HCT116 (cell line): Measurements from ENCODE around the gene DIS3L2. TPM values are rescaled to one million over a fixed set of nuclear protein-coding genes. Genes with fewer than 3 reads are reported as not detected.

Source experiments
- ATAC-seq: fragments of 200-7000 bp; cut with Tn5 transposase; 2 replicates; pipeline ENCODE4 v1.9.1; 2020; ENCODE audit warnings: mild to moderate bottlenecking, moderate library complexity
- BruUV-seq: library from RNA; stranded (reverse); fragments of 400-500 nt; replicated peaks from 2 replicates; lab custom pipeline; 2021; lab: Mats Ljungman, UMichigan
- CTCF ChIA-PET: fragments of 300-600 bp; sonication (Branson Sonifier 250); formaldehyde crosslinking; loops from one replicate; lab custom pipeline; 2021; ENCODE audit warnings: antibody characterized with exemption; lab: Charles Lee
- POLR2A ChIA-PET: fragments of 300-600, 350-600 bp; sonication (Branson Sonifier 250); formaldehyde crosslinking; loops from one replicate; lab custom pipeline; 2021; ENCODE audit warnings: antibody characterized with exemption; lab: Charles Lee
- RAD21 ChIA-PET, 2 experiments: fragments of 300-600 bp; sonication (Branson Sonifier 250); formaldehyde crosslinking; loops; one replicate each; lab custom pipeline; 2023; ENCODE audit warnings: low total read pairs in 2 of 2; ENCODE audit not compliant: uncharacterized antibody in 2 of 2, unreplicated experiment in 2 of 2, low non-redundant PET in 1 of 2; lab: Charles Lee
- DNase-seq: peaks from one replicate; pipeline ENCODE4 v3.0.0-alpha.2; 2010; ENCODE audit warnings: low read depth, low spot score
- H2AFZ ChIP-seq: fragments of 200-600 bp; shearing (Covaris generic), sonication (generic); 2 replicates; pipeline ENCODE4 v1.6.1; 2017; ENCODE audit warnings: low read depth, mixed run types, mixed read lengths, antibody characterized with exemption, low read length; ENCODE audit not compliant: poor library complexity, severe bottlenecking
- H3K27ac ChIP-seq: 2 replicates; pipeline ENCODE4 v1.5.1; 2012; ENCODE audit warnings: low read depth, low read length
- H3K27me3 ChIP-seq: fragments of 200-600 bp; sonication (generic); 2 replicates; pipeline ENCODE4 v1.6.1; 2016; ENCODE audit warnings: mixed run types, low read length, mixed read lengths; ENCODE audit not compliant: insufficient read depth
- H3K36me3 ChIP-seq, 2 experiments: fragments of 200-500 bp in 1 of 2; fragments of 200-600 bp in 1 of 2; sonication (Bioruptor generic) in 1 of 2; sonication (generic) in 1 of 2; 2 replicates each; pipeline versions ENCODE4 v1.5.1 to v1.6.1; 2014 to 2016; ENCODE audit warnings: low read length in 2 of 2, inconsistent platforms in 1 of 2, mixed read lengths in 1 of 2, mixed run types in 1 of 2; ENCODE audit not compliant: insufficient read depth in 2 of 2, control insufficient read depth in 1 of 2
- H3K4me1 ChIP-seq, 2 experiments: fragments of 200-600 bp in 1 of 2; sonication (generic) in 1 of 2; 2 replicates each; pipeline versions ENCODE4 v1.5.1 to v1.6.1; 2012 to 2017; ENCODE audit warnings: low read length in 2 of 2, inconsistent platforms in 1 of 2, mild to moderate bottlenecking in 1 of 2, mixed read lengths in 1 of 2, mixed run types in 1 of 2, moderate library complexity in 1 of 2; ENCODE audit not compliant: insufficient read depth in 2 of 2, control insufficient read depth in 1 of 2
- H3K4me2 ChIP-seq: fragments of 200-600 bp; sonication (generic); 2 replicates; pipeline ENCODE4 v1.6.1; 2017; ENCODE audit warnings: mixed run types, low read length, mixed read lengths
- H3K4me3 ChIP-seq, 2 experiments: fragments of 200-600 bp in 1 of 2; sonication (generic) in 1 of 2; replicated peaks in 1 of 2; 2 replicates each; pipeline ENCODE4 v1.5.1; 2011 to 2016; ENCODE audit warnings: low read length in 2 of 2, control low read depth in 1 of 2, low read depth in 1 of 2, mild to moderate bottlenecking in 1 of 2, mixed read lengths in 1 of 2, mixed run types in 1 of 2
- H3K79me2 ChIP-seq: fragments of 200-600 bp; sonication (generic); 2 replicates; pipeline ENCODE4 v1.6.1; 2017; ENCODE audit warnings: mild to moderate bottlenecking, mixed run types, low read length, moderate library complexity, mixed read lengths; ENCODE audit not compliant: insufficient read depth
- H3K9ac ChIP-seq: fragments of 200-600 bp; sonication (generic); 2 replicates; pipeline ENCODE4 v1.6.1; 2016; ENCODE audit warnings: low read length, mixed read lengths
- H3K9me2 ChIP-seq: fragments of 200-600 bp; sonication (generic), shearing (Covaris generic); 2 replicates; pipeline ENCODE4 v1.6.1; 2017; ENCODE audit warnings: mixed run types, mild to moderate bottlenecking, moderate library complexity; ENCODE audit not compliant: insufficient read depth
- H3K9me3 ChIP-seq, 2 experiments: fragments of 200-500 bp in 1 of 2; fragments of 200-600 bp in 1 of 2; sonication (Bioruptor generic) in 1 of 2; sonication (generic) in 1 of 2; 2 replicates each; pipeline ENCODE4 v1.6.1; 2014 to 2017; ENCODE audit warnings: low read length in 2 of 2, mixed read lengths in 2 of 2, inconsistent platforms in 1 of 2, low read depth in 1 of 2, mild to moderate bottlenecking in 1 of 2, mixed run types in 1 of 2, moderate library complexity in 1 of 2; ENCODE audit not compliant: control insufficient read depth in 1 of 2, insufficient read depth in 1 of 2
- H4K20me1 ChIP-seq: fragments of 200-600 bp; sonication (generic), shearing (Covaris generic); 2 replicates; pipeline ENCODE4 v1.6.1; 2017; ENCODE audit warnings: mixed run types, mild to moderate bottlenecking, moderate library complexity; ENCODE audit not compliant: insufficient read depth
- CBX3 ChIP-seq: IDR thresholded peaks from 2 replicates; pipeline ENCODE4 v1.6.1; 2012; ENCODE audit warnings: low read depth
- CEBPB ChIP-seq: IDR thresholded peaks from 2 replicates; pipeline ENCODE4 v1.6.1; 2012; ENCODE audit warnings: low read depth
- EZH2phosphoT487 ChIP-seq: fragments of 200-600 bp; IDR thresholded peaks from 2 replicates; pipeline ENCODE4 v1.6.1; 2018; ENCODE audit warnings: antibody characterized with exemption, borderline replicate concordance
- RAD21 ChIP-seq: IDR thresholded peaks from 2 replicates; pipeline ENCODE4 v1.6.1; 2012; ENCODE audit warnings: low read depth, mild to moderate bottlenecking
- SP1 ChIP-seq: IDR thresholded peaks from 2 replicates; pipeline ENCODE4 v1.6.1; 2012; ENCODE audit warnings: low read depth
- TCF7L2 ChIP-seq: IDR thresholded peaks from 2 replicates; pipeline ENCODE4 v1.7.0; 2011; ENCODE audit warnings: borderline replicate concordance, inconsistent platforms; ENCODE audit not compliant: insufficient read depth, insufficient read length; ENCODE audit errors: extremely low read depth
- YY1 ChIP-seq: IDR thresholded peaks from 2 replicates; pipeline ENCODE4 v1.6.1; 2011; ENCODE audit warnings: low read length, low read depth, moderate library complexity, mild to moderate bottlenecking; ENCODE audit not compliant: insufficient replicate concordance; ENCODE audit errors: extremely low read depth
- ZFX ChIP-seq: fragments of 450-650 bp; IDR thresholded peaks from 2 replicates; pipeline ENCODE4 v1.6.1; 2017
- intact Hi-C: fragments of 100-400 bp; cut with micrococcal nuclease; formaldehyde crosslinking; loops from 2 replicates; pipeline ENCODE4 v1.10.0; 2022
- total RNA-seq: library from RNA; stranded (reverse); gene quantifications from one replicate; pipeline ENCODE4 v1.2.1, GENCODE V29; 2021; ENCODE audit not compliant: unreplicated experiment
- TF ChIP-seq, protein P1 (sequence below): IDR thresholded peaks from 2 replicates; pipeline ENCODE4 v1.6.1; 2012
- TF ChIP-seq, protein P2 (sequence below), 3 experiments: fragments of 200-600 bp in 1 of 3; sonication (generic) in 1 of 3; IDR thresholded peaks in 2 of 3; conservative IDR thresholded peaks in 1 of 3; 2 replicates each; pipeline ENCODE4 v1.5.1; 2012 to 2017; ENCODE audit warnings: low read depth in 2 of 3, low read length in 2 of 3, antibody characterized with exemption in 1 of 3, borderline replicate concordance in 1 of 3, control low read depth in 1 of 3, mild to moderate bottlenecking in 1 of 3, mixed read lengths in 1 of 3, mixed run types in 1 of 3, moderate library complexity in 1 of 3; ENCODE audit not compliant: insufficient read depth in 1 of 3
- TF ChIP-seq, protein P3 (sequence below): IDR thresholded peaks from 2 replicates; pipeline ENCODE4 v1.6.1; 2012; ENCODE audit warnings: low read depth

The DIS3L2 gene
- total RNA-seq, 1 experiment from 2014 or later: 42.5 TPM

DNA sequence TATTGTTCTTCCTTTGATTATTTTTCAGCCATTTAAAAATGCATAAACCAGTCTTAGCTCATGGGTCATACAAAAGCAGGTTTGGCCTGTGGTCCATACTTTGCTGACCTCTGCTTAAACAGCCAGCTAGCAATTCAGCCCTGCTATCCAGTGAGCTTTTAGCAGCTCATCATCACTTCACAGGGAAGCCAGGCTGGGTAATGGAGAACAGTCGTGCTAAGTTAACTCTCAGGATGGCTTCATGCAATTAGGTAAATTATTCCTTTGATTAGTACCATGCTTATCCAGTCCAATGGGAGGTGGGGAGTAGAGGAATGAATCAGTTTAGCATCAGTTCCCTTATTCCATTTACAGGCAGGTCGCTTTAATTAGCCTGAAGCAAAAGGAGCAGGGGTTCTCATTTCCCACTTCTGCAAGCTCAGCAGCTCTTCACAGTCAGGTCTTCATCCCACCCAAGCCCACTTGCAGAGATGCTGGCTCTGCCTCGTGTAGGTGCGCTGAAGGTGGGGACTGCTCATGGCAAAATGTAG lies 307.2 kb downstream of the DIS3L2 start:
- CTCF ChIA-PET: no interaction called here
- no peak for DNase-seq

DNA sequence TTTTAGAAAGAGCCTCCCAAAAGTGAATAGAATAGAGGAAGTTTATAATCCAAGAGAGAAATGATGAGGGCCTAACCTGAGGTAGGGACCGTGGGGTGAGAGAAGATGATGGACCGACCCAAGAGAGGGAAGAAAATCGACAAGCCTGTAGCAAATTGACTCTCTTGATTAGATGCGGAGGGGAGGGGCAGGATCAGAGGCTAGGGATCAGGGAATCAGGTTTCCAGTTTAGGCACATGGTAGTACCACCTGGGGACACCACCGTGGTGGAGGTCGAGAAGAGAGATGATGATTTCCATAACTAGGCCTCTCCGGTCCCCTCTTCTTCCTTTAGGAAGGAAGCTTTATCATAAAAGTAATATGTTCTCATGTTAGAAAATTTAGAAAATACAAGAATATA lies 308.4 kb downstream of the DIS3L2 start:
- POLR2A ChIA-PET: no interaction called here
- no peak for DNase-seq
- TF ChIP-seq ZFX: no peak
- no peak for TF ChIP-seq CBX3
- TF ChIP-seq SP1: no peak
- no peak for TF ChIP-seq CEBPB
- no peak for TF ChIP-seq RAD21
- no peak for TF ChIP-seq YY1
- TF ChIP-seq, protein P1, sequence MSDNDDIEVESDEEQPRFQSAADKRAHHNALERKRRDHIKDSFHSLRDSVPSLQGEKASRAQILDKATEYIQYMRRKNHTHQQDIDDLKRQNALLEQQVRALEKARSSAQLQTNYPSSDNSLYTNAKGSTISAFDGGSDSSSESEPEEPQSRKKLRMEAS: no peak
- TF ChIP-seq, protein P2, sequence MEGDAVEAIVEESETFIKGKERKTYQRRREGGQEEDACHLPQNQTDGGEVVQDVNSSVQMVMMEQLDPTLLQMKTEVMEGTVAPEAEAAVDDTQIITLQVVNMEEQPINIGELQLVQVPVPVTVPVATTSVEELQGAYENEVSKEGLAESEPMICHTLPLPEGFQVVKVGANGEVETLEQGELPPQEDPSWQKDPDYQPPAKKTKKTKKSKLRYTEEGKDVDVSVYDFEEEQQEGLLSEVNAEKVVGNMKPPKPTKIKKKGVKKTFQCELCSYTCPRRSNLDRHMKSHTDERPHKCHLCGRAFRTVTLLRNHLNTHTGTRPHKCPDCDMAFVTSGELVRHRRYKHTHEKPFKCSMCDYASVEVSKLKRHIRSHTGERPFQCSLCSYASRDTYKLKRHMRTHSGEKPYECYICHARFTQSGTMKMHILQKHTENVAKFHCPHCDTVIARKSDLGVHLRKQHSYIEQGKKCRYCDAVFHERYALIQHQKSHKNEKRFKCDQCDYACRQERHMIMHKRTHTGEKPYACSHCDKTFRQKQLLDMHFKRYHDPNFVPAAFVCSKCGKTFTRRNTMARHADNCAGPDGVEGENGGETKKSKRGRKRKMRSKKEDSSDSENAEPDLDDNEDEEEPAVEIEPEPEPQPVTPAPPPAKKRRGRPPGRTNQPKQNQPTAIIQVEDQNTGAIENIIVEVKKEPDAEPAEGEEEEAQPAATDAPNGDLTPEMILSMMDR (IDR thresholded peaks at IDR 0.05 in 2 of 3, conservative IDR thresholded peaks at IDR 0.05 in 1 of 3; ENCODE audit: borderline replicate concordance in 1 of 3, insufficient read depth in 1 of 3, low read depth in 2 of 3, low read length in 2 of 3): no peak
- no peak for TF ChIP-seq TCF7L2
- Histone ChIP-seq H4K20me1 (no peaks in the 10 kb centered on the region), H3K4me3 (no peak overlapping the region), H2AFZ (no peak overlapping the region), H3K9ac (no peak overlapping the region), H3K4me1 (no peaks in the 10 kb centered on the region), H3K79me2 (no peaks in the 10 kb centered on the region), H3K4me2 (no peak overlapping the region), H3K9me3 (no peaks in the 10 kb centered on the region), H3K36me3 (no peaks in the 10 kb centered on the region), H3K9me2 (no peaks in the 10 kb centered on the region), H3K27ac (no peak overlapping the region), H3K27me3 (no peaks in the 10 kb centered on the region)
- RAD21 ChIA-PET: no interaction called here
- intact Hi-C loops: no loop called here
- no TSS peak for BruUV-seq
- CTCF ChIA-PET: no interaction called here
- ATAC-seq: no peak

More for the DNA sequence above, 307.2 kb downstream of the DIS3L2 start:
- H3K27ac ChIP-seq: no peak overlapping the region
- no peaks in the 10 kb centered on the region for H3K9me2 ChIP-seq
- no peak overlapping the region for H3K4me2 ChIP-seq
- H2AFZ ChIP-seq: no peak overlapping the region
- POLR2A ChIA-PET: no interaction called here
- no peaks in the 10 kb centered on the region for H3K27me3 ChIP-seq
- intact Hi-C loops: no loop called here
- no TSS peak for BruUV-seq
- no peak for ATAC-seq
- RAD21 ChIA-PET: no interaction called here
- H3K9ac ChIP-seq: no peak overlapping the region
- no peaks in the 10 kb centered on the region for H3K36me3 ChIP-seq
- H3K79me2 ChIP-seq: no peaks in the 10 kb centered on the region
- H3K4me3 ChIP-seq: no peak overlapping the region
- no peaks in the 10 kb centered on the region for H3K9me3 ChIP-seq
- TF ChIP-seq EZH2phosphoT487 (no peak), ZFX (no peak)
- TF ChIP-seq, protein P3, sequence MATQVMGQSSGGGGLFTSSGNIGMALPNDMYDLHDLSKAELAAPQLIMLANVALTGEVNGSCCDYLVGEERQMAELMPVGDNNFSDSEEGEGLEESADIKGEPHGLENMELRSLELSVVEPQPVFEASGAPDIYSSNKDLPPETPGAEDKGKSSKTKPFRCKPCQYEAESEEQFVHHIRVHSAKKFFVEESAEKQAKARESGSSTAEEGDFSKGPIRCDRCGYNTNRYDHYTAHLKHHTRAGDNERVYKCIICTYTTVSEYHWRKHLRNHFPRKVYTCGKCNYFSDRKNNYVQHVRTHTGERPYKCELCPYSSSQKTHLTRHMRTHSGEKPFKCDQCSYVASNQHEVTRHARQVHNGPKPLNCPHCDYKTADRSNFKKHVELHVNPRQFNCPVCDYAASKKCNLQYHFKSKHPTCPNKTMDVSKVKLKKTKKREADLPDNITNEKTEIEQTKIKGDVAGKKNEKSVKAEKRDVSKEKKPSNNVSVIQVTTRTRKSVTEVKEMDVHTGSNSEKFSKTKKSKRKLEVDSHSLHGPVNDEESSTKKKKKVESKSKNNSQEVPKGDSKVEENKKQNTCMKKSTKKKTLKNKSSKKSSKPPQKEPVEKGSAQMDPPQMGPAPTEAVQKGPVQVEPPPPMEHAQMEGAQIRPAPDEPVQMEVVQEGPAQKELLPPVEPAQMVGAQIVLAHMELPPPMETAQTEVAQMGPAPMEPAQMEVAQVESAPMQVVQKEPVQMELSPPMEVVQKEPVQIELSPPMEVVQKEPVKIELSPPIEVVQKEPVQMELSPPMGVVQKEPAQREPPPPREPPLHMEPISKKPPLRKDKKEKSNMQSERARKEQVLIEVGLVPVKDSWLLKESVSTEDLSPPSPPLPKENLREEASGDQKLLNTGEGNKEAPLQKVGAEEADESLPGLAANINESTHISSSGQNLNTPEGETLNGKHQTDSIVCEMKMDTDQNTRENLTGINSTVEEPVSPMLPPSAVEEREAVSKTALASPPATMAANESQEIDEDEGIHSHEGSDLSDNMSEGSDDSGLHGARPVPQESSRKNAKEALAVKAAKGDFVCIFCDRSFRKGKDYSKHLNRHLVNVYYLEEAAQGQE: no peak
- H4K20me1 ChIP-seq: no peaks in the 10 kb centered on the region
- H3K4me1 ChIP-seq: no peaks in the 10 kb centered on the region
